ENCODE results near the gene EPHX1. TPM values are rescaled to one million over a fixed set of nuclear protein-coding genes. Genes with fewer than 3 reads are reported as not detected.

EPHX1 gene
- total and polyA plus RNA-seq, 10 of the 15 experiments (the other 5 are each of a cell fraction or from before 2014, with no cell fraction given): 0.33 to 2.9 (median 0.78) TPM; not detected in 2

DNA sequence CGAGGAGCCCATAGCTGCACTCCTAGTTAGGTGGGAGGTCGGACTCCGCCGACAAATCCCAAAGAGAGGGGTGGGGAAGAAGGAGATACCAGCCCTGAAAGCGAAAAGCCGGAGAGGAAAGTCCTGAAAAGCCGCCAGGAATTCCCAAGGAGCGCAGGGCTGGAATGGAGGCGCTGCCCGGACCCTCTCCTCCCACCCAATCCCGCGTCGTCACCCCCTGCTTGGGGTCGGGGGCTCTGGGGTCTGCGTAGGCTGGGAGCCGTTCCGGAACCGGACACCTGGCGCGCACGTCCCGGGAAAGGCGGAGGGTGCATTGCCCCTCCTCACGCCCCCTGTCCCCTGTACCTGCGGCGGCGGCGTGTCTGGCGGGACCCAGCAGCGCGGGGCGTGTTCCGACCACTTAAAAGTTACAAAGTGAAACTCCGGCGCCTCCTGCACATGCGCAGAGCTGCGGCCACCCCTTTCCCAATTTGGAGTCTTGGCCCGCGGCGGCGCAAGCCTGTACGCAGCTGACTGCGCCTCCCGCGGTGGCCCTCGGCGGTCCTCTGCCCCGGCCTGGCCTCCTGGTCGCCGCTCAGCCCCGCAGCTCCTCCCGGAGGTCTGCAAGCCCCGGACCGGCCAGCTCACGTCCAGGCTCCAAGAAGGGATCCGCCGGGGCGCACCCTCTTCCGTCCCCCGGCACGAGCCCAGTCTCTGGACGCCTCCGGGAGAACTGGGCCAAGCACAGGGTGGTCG lies 72.2 kb downstream of the EPHX1 start, which contains the start of gene TMEM63A (continued):
- TF ChIP-seq IRF3 (IDR thresholded peaks at IDR 0.05) (no peak), MYC (IDR thresholded peaks at IDR 0.05; ENCODE audit: insufficient read depth, insufficient read length, insufficient replicate concordance, low read length, severe bottlenecking) (no peak), IKZF1 (conservative IDR thresholded peaks at IDR 0.05) (peak; percentile 87), TCF7 (IDR thresholded peaks at IDR 0.05; ENCODE audit: borderline replicate concordance) (no peak), SUZ12 (IDR thresholded peaks at IDR 0.05; ENCODE audit: unreplicated experiment) (no peak), IRF4 (IDR thresholded peaks at IDR 0.05; ENCODE audit: low read depth, low read length) (no peak), SMAD5 (IDR thresholded peaks at IDR 0.05; ENCODE audit: low read depth) (no peak), BCL11A (IDR thresholded peaks at IDR 0.05; ENCODE audit: low read depth, low read length) (no peak), CEBPB (IDR thresholded peaks at IDR 0.05; ENCODE audit: borderline replicate concordance in 1 of 2, low read depth in 2 of 2, low read length in 2 of 2) (no peak), ZZZ3 (IDR thresholded peaks at IDR 0.05; ENCODE audit: control insufficient read depth, insufficient read length, low read depth) (no peak), MAX (IDR thresholded peaks at IDR 0.05; ENCODE audit: low read depth, low read length) (no peak)
- TF ChIP-seq, protein P1, sequence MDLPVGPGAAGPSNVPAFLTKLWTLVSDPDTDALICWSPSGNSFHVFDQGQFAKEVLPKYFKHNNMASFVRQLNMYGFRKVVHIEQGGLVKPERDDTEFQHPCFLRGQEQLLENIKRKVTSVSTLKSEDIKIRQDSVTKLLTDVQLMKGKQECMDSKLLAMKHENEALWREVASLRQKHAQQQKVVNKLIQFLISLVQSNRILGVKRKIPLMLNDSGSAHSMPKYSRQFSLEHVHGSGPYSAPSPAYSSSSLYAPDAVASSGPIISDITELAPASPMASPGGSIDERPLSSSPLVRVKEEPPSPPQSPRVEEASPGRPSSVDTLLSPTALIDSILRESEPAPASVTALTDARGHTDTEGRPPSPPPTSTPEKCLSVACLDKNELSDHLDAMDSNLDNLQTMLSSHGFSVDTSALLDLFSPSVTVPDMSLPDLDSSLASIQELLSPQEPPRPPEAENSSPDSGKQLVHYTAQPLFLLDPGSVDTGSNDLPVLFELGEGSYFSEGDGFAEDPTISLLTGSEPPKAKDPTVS (IDR thresholded peaks at IDR 0.05; ENCODE audit: low read depth, low read length): no peak
- TF ChIP-seq, protein P2, sequence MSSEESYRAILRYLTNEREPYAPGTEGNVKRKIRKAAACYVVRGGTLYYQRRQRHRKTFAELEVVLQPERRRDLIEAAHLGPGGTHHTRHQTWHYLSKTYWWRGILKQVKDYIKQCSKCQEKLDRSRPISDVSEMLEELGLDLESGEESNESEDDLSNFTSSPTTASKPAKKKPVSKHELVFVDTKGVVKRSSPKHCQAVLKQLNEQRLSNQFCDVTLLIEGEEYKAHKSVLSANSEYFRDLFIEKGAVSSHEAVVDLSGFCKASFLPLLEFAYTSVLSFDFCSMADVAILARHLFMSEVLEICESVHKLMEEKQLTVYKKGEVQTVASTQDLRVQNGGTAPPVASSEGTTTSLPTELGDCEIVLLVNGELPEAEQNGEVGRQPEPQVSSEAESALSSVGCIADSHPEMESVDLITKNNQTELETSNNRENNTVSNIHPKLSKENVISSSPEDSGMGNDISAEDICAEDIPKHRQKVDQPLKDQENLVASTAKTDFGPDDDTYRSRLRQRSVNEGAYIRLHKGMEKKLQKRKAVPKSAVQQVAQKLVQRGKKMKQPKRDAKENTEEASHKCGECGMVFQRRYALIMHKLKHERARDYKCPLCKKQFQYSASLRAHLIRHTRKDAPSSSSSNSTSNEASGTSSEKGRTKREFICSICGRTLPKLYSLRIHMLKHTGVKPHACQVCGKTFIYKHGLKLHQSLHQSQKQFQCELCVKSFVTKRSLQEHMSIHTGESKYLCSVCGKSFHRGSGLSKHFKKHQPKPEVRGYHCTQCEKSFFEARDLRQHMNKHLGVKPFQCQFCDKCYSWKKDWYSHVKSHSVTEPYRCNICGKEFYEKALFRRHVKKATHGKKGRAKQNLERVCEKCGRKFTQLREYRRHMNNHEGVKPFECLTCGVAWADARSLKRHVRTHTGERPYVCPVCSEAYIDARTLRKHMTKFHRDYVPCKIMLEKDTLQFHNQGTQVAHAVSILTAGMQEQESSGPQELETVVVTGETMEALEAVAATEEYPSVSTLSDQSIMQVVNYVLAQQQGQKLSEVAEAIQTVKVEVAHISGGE (CRISPR knock-in tag; IDR thresholded peaks at IDR 0.05): no peak
